GM12878 (cell line): Measurements from ENCODE around the gene H1-8. TPM values are rescaled to one million over a fixed set of nuclear protein-coding genes. Genes with fewer than 3 reads are reported as not detected.

Source experiments
- ATAC-seq: fragments of 200-7000 bp; cut with Tn5 transposase; 3 replicates; pipeline ENCODE4 v1.9.1; 2020; ENCODE audit warnings: mild to moderate bottlenecking, moderate library complexity
- BruUV-seq: library from RNA; stranded (reverse); fragments of 400-500 nt; replicated peaks from 2 replicates; lab custom pipeline; 2021; lab: Mats Ljungman, UMichigan
- CTCF ChIA-PET: fragments of 300-600 bp; sonication (Branson Sonifier 250); formaldehyde crosslinking; extraction: SDS; loops from one replicate; lab custom pipeline; 2021; ENCODE audit warnings: inconsistent platforms; lab: Yijun Ruan, JAX
- POLR2A ChIA-PET: fragments of 350-600 bp; formaldehyde crosslinking; extraction: SDS; loops from one replicate; lab custom pipeline; 2021; ENCODE audit warnings: inconsistent platforms; lab: Charles Lee
- RAD21 ChIA-PET: fragments of 300-600 bp; sonication (Branson Sonifier 250); formaldehyde crosslinking; loops from one replicate; lab custom pipeline; 2023; ENCODE audit warnings: antibody characterized with exemption; ENCODE audit not compliant: unreplicated experiment; lab: Charles Lee
- SMC1A ChIA-PET: fragments of 300-600 bp; sonication (Branson Sonifier 250); formaldehyde crosslinking; loops from one replicate; lab custom pipeline; 2023; ENCODE audit not compliant: unreplicated experiment, uncharacterized antibody; lab: Charles Lee
- DNase-seq: peaks from one replicate; pipeline ENCODE4 v3.0.0-alpha.2; 2011; ENCODE audit warnings: low read depth, low spot score
- FAIRE-seq: peaks from 3 replicates; lab custom pipeline; 2011; peaks lifted over from hg19 to GRCh38; lab: Jason Lieb, UNC
- H2AFZ ChIP-seq: 2 replicates; pipeline ENCODE4 v1.6.0; 2011; ENCODE audit warnings: low read depth, low read length, control low read depth; ENCODE audit not compliant: control insufficient read depth
- H3K27ac ChIP-seq: 2 replicates; pipeline ENCODE4 v1.5.1; 2011; ENCODE audit warnings: control low read depth; ENCODE audit not compliant: control insufficient read depth, insufficient read depth
- H3K27me3 ChIP-seq, 2 experiments: replicated peaks in 1 of 2; 2 replicates each; pipeline versions ENCODE4 v1.6.0 to v1.6.1; 2011; ENCODE audit warnings: low read length in 1 of 2; ENCODE audit not compliant: control insufficient read depth in 2 of 2, insufficient read depth in 2 of 2
- H3K36me3 ChIP-seq, 2 experiments: 2 replicates each; pipeline ENCODE4 v1.5.1; 2011; ENCODE audit warnings: low read length in 1 of 2; ENCODE audit not compliant: control insufficient read depth in 2 of 2, insufficient read depth in 2 of 2
- H3K4me1 ChIP-seq: 2 replicates; pipeline ENCODE4 v1.6.1; 2011; ENCODE audit warnings: mild to moderate bottlenecking, low read length, moderate library complexity, mixed read lengths; ENCODE audit not compliant: control insufficient read depth, insufficient read depth
- H3K4me2 ChIP-seq: 2 replicates; pipeline ENCODE4 v1.6.0; 2011; ENCODE audit warnings: control low read depth; ENCODE audit not compliant: control insufficient read depth, insufficient read depth
- H3K4me3 ChIP-seq: fragments of 200-600 bp; sonication (generic); 2 replicates; pipeline ENCODE4 v1.5.1; 2016
- H3K79me2 ChIP-seq: 2 replicates; pipeline ENCODE4 v1.6.0; 2011; ENCODE audit warnings: low read length; ENCODE audit not compliant: control insufficient read depth, insufficient read depth
- H3K9ac ChIP-seq: 2 replicates; pipeline ENCODE4 v1.8.0; 2011; ENCODE audit warnings: low read length, control low read depth, mixed read lengths; ENCODE audit not compliant: control insufficient read depth, insufficient read depth
- H3K9me3 ChIP-seq: replicated peaks from 3 replicates; pipeline ENCODE4 v1.5.1; 2011; ENCODE audit warnings: mild to moderate bottlenecking, low read length; ENCODE audit not compliant: control insufficient read depth, insufficient read depth
- H4K20me1 ChIP-seq: 2 replicates; pipeline ENCODE4 v1.6.0; 2011; ENCODE audit not compliant: control insufficient read depth, insufficient read depth
- BRCA1 ChIP-seq: IDR thresholded peaks from 2 replicates; pipeline ENCODE4 v1.6.1; 2011; ENCODE audit warnings: low read depth, low read length, improper control_type of control experiment
- ESRRA ChIP-seq: IDR thresholded peaks from 2 replicates; pipeline ENCODE4 v1.6.1; 2012; ENCODE audit warnings: mild to moderate bottlenecking, low read length, improper control_type of control experiment
- IRF3 ChIP-seq: fragments of 450-650 bp; IDR thresholded peaks from 2 replicates; pipeline ENCODE4 v1.6.1; 2014; ENCODE audit warnings: mild to moderate bottlenecking
- KAT2A ChIP-seq: conservative IDR thresholded peaks from 2 replicates; pipeline ENCODE4 v1.6.1; 2011; ENCODE audit warnings: low read depth, low read length; ENCODE audit not compliant: control insufficient read depth
- MTA2 ChIP-seq: fragments of 450-650 bp; IDR thresholded peaks from 2 replicates; pipeline ENCODE4 v1.6.1; 2016; ENCODE audit warnings: low read depth, mild to moderate bottlenecking, moderate library complexity
- MXI1 ChIP-seq: fragments of 150-350 bp; IDR thresholded peaks from 2 replicates; pipeline ENCODE4 v1.6.1; 2011; ENCODE audit warnings: low read depth, mild to moderate bottlenecking, inconsistent platforms, low read length, improper control_type of control experiment
- PAX8 ChIP-seq: fragments of 450-650 bp; IDR thresholded peaks from 2 replicates; pipeline ENCODE4 v1.6.1; 2017; ENCODE audit warnings: mild to moderate bottlenecking, moderate library complexity
- POLR2A ChIP-seq: IDR thresholded peaks from 2 replicates; pipeline ENCODE4 v1.6.1; 2011; ENCODE audit warnings: low read depth, mild to moderate bottlenecking, low read length
- SIX5 ChIP-seq: IDR thresholded peaks from 2 replicates; pipeline ENCODE4 v1.6.1; 2011; ENCODE audit warnings: mild to moderate bottlenecking, low read depth, low read length, moderate library complexity; ENCODE audit not compliant: severe bottlenecking
- STAT1 ChIP-seq: fragments of 450-650 bp; conservative IDR thresholded peaks from 2 replicates; pipeline ENCODE4 v1.6.1; 2014; ENCODE audit warnings: antibody characterized with exemption, mild to moderate bottlenecking
- TCF7 ChIP-seq: IDR thresholded peaks from 2 replicates; pipeline ENCODE4 v1.6.1; 2014; ENCODE audit warnings: antibody characterized with exemption, borderline replicate concordance
- USF1 ChIP-seq: IDR thresholded peaks from 2 replicates; pipeline ENCODE4 v1.6.1; 2011; ENCODE audit warnings: borderline replicate concordance, low read depth, mild to moderate bottlenecking, moderate library complexity, mixed read lengths, low read length; ENCODE audit not compliant: insufficient read depth; ENCODE audit errors: extremely low read length
- ZBTB4 ChIP-seq: fragments of 450-650 bp; formaldehyde crosslinking; IDR thresholded peaks from 2 replicates; pipeline ENCODE4 v1.4.0; 2022; ENCODE audit warnings: mild to moderate bottlenecking, moderate library complexity
- WGBS: methylation state at CpG from one replicate; pipeline ENCODE4 v1.1.6; 2016; ENCODE audit warnings: low lambda C conversion rate; ENCODE audit not compliant: insufficient replicate concordance, insufficient coverage; ENCODE audit errors: missing lambda C conversion rate; 5-methylcytosine and 5-hydroxymethylcytosine counted together
- in situ Hi-C: fragments of 300-500 bp; cut with MboI; formaldehyde crosslinking; loops from 9 replicates; pipeline ENCODE4 v1.14.3; 2018; ENCODE audit warnings: mixed read lengths
- intact Hi-C: fragments of 100-400 bp; cut with micrococcal nuclease; formaldehyde crosslinking; loops from one replicate; pipeline ENCODE4 v1.14.2; 2022; ENCODE audit not compliant: unreplicated experiment
- polyA plus RNA-seq, 11 experiments: library from polyadenylated mRNA; depleted of rRNA in 4 of 11; unstranded in 6 of 11; stranded (reverse) in 5 of 11; fragments of >200 nt; fragmentation: Nextera tagmentation in 4 of 11; fragmentation: Illumina TruSeq in 1 of 11; extraction: Ambion mirVana in 4 of 11; extraction: Trizol in 1 of 11; gene quantifications; 1 replicate in 1 of 11; 2 replicates in 10 of 11; pipeline versions ENCODE4 v1.2.1 to v1.2.3, GENCODE V29; 2011 to 2016; ENCODE audit warnings: inconsistent platforms in 2 of 11, missing spikeins in 2 of 11, low read depth in 1 of 11
- total RNA-seq, 4 experiments: library from RNA; depleted of rRNA in 3 of 4; stranded (reverse); fragments of >200 nt in 3 of 4; fragmentation: Illumina TruSeq in 1 of 4; extraction: Trizol in 1 of 4; gene quantifications; 2 replicates each; pipeline versions ENCODE4 v1.2.1 to v1.2.3, GENCODE V29; 2013 to 2021

H1-8 gene
- total and polyA plus RNA-seq, 10 of the 15 experiments (the other 5 are each of a cell fraction or from before 2014, with no cell fraction given) = not detected

- ChIA-PET SMC1A (no interaction called here), CTCF (interaction anchor here (1.0 kb wide), 1 partner anchor 14 kb away, joined by 4 read pairs; no protein-coding TSS in a partner anchor), POLR2A (no interaction called here), RAD21 (no interaction called here)
- no peak for DNase-seq
- Histone ChIP-seq H3K27ac (no peak overlapping the region), H3K79me2 (no peaks in the 10 kb centered on the region), H3K9me3 (no peaks in the 10 kb centered on the region), H3K36me3 (no peaks in the 10 kb centered on the region), H3K4me3 (no peak overlapping the region), H3K4me1 (no peaks in the 10 kb centered on the region), H4K20me1 (no peaks in the 10 kb centered on the region), H3K27me3 (no peaks in the 10 kb centered on the region), H3K9ac (no peak overlapping the region), H2AFZ (no peak overlapping the region), H3K4me2 (no peak overlapping the region)
- 47% methylated on average over 8 of the region's 8 CpGs for WGBS
- no peak for TF ChIP-seq STAT1
- no peak for TF ChIP-seq IRF3
- no peak for TF ChIP-seq MTA2
- no peak for TF ChIP-seq USF1
- TF ChIP-seq ZBTB4 (CRISPR knock-in tag) = no peak
- TF ChIP-seq TCF7 = no peak
- TF ChIP-seq MXI1 = no peak
- no peak for TF ChIP-seq SIX5
- no peak for TF ChIP-seq PAX8
- no peak for TF ChIP-seq POLR2A
- no peak for TF ChIP-seq KAT2A
- no peak for TF ChIP-seq BRCA1
- TF ChIP-seq ESRRA = no peak
- no TSS peak for BruUV-seq
- in situ Hi-C loops = no loop called here
- intact Hi-C loops = no loop called here
- no peak for FAIRE-seq
- no peak for ATAC-seq
Observed at GRCh38 chr3:129563850-129564535, 21.0 kb downstream of the H1-8 start.
